NCI-H524 (cell line): ENCODE data around the gene GJC2.
"Not testable (repeated sequence)": the region's sequence is repeated elsewhere in the genome, so short reads cannot be mapped to it uniquely, and the experiment has no call there.

Experiments used
- DNase-seq, 2 experiments: peaks; one replicate each; lab custom pipeline; 2025; lab: John Stamatoyannopoulos, UW

Gene GJC2

GRCh38 chr1:228149406-228150119 lies at the start of gene GJC2:
Gene GJC2, plus strand, starts transcription at chr1:228149930. Its CDS starts 7,829 bp downstream, at chr1:228157759.
- DNase-seq = peak; percentile 70 to 87

GRCh38 chr1:228100822-228101613 lies 48.7 kb upstream of the GJC2 start:
- DNase-seq = no peak

- no peak for DNase-seq
These were observed 48.1 kb upstream of the GJC2 start for GRCh38 chr1:228101614-228101993.

GRCh38 chr1:228101994-228102790 lies 47.5 kb upstream of the GJC2 start:
- DNase-seq = peak; percentile 24

GRCh38 chr1:228102791-228103620 lies 46.7 kb upstream of the GJC2 start, which contains the start of gene C1orf35:
Gene C1orf35, minus strand, starts transcription at chr1:228103325. Its CDS starts 98 bp downstream, at chr1:228103227.
- peak; percentile 77 to 92 for DNase-seq

GRCh38 chr1:228104526-228105269 lies 45.0 kb upstream of the GJC2 start:
- no peak for DNase-seq

- no peak for DNase-seq
These were observed 44.3 kb upstream of the GJC2 start for GRCh38 chr1:228105270-228105995.

- DNase-seq = no peak
These were observed 43.5 kb upstream of the GJC2 start for GRCh38 chr1:228105996-228106799.

- DNase-seq = no peak
These were observed 43.0 kb upstream of the GJC2 start for GRCh38 chr1:228106800-228107054.

- no peak for DNase-seq
These were observed 42.1 kb upstream of the GJC2 start for GRCh38 chr1:228107636-228108035.

GRCh38 chr1:228108055-228108690 lies 41.6 kb upstream of the GJC2 start:
- no peak for DNase-seq

- DNase-seq = no peak
These were observed 41.0 kb upstream of the GJC2 start for GRCh38 chr1:228108742-228109072.

GRCh38 chr1:228109073-228109961 lies 40.4 kb upstream of the GJC2 start, which contains the start of gene MRPL55:
Gene MRPL55, minus strand, starts transcription at chr1:228109299. Its CDS starts 1,039 bp downstream, at chr1:228108260.
- DNase-seq = peak; percentile 85 to 93

- no peak for DNase-seq
These were observed 39.7 kb upstream of the GJC2 start for GRCh38 chr1:228109962-228110488.

- no peak for DNase-seq
These were observed 39.2 kb upstream of the GJC2 start for GRCh38 chr1:228110556-228110955.

- DNase-seq = not testable (repeated sequence)
These were observed 38.4 kb upstream of the GJC2 start for GRCh38 chr1:228111315-228111714.

GRCh38 chr1:228112167-228112566 lies 37.6 kb upstream of the GJC2 start:
- no peak for DNase-seq

GRCh38 chr1:228112617-228113016 lies 37.1 kb upstream of the GJC2 start:
- DNase-seq = no peak
